DMS153 treated with DMSO at 0.1 percent for 48 hours (cell line): ENCODE data around the gene SYDE1.

Experiments used
- DNase-seq: peaks from one replicate; lab custom pipeline; 2025; ENCODE audit not compliant: unreplicated experiment; lab: John Stamatoyannopoulos, UW

SYDE1 gene

GRCh38 chr19:15108845-15109767 is 1.9 kb downstream of the SYDE1 start:
- no peak for DNase-seq

GRCh38 chr19:15109768-15110417 is 2.7 kb downstream of the SYDE1 start:
- DNase-seq, result no peak

- no peak for DNase-seq
These were observed 3.2 kb downstream of the SYDE1 start for GRCh38 chr19:15110418-15110815.

GRCh38 chr19:15111758-15112157 is 4.6 kb downstream of the SYDE1 start:
- DNase-seq, result no peak

- DNase-seq, result no peak
These were observed 5.2 kb downstream of the SYDE1 start for GRCh38 chr19:15112385-15112784.

- no peak for DNase-seq
These were observed 6.3 kb downstream of the SYDE1 start for GRCh38 chr19:15113245-15114152.

- no peak for DNase-seq
These were observed 6.9 kb downstream of the SYDE1 start for GRCh38 chr19:15114153-15114540.

GRCh38 chr19:15115080-15115479 is 7.9 kb downstream of the SYDE1 start:
- no peak for DNase-seq

GRCh38 chr19:15115762-15116615 is 8.8 kb downstream of the SYDE1 start:
- no peak for DNase-seq

GRCh38 chr19:15116856-15117255 is 9.7 kb downstream of the SYDE1 start:
- no peak for DNase-seq

- no peak for DNase-seq
These were observed 11.0 kb downstream of the SYDE1 start for GRCh38 chr19:15118248-15118647.

- no peak for DNase-seq
These were observed 11.7 kb downstream of the SYDE1 start for GRCh38 chr19:15118789-15119494.

GRCh38 chr19:15120135-15121026 is 13.2 kb downstream of the SYDE1 start:
- no peak for DNase-seq

- no peak for DNase-seq
These were observed 15.3 kb downstream of the SYDE1 start for GRCh38 chr19:15122331-15123030.

- no peak for DNase-seq
These were observed 16.1 kb downstream of the SYDE1 start for GRCh38 chr19:15123031-15123890.

- no peak for DNase-seq
These were observed 16.7 kb downstream of the SYDE1 start for GRCh38 chr19:15123900-15124299.

GRCh38 chr19:15124572-15125231 is 17.5 kb downstream of the SYDE1 start:
- DNase-seq, result no peak
